IMR-90 (cell line): ENCODE results near the gene MAPK1. TPM values are rescaled to one million over a fixed set of nuclear protein-coding genes. Genes with fewer than 3 reads are reported as not detected.

ENCODE experiments used
- ATAC-seq: fragments of 200-7000 bp; cut with Tn5 transposase; 2 replicates; pipeline ENCODE4 v1.9.1; 2020; ENCODE audit warnings: low read depth, mild to moderate bottlenecking, moderate library complexity
- BruUV-seq: library from RNA; stranded (reverse); fragments of 400-500 nt; replicated peaks from 2 replicates; lab custom pipeline; 2021; lab: Mats Ljungman, UMichigan
- CTCF ChIA-PET: fragments of 300-600 bp; formaldehyde crosslinking; extraction: SDS; loops from one replicate; lab custom pipeline; 2021; ENCODE audit warnings: antibody characterized with exemption; lab: Yijun Ruan, JAX
- POLR2A ChIA-PET: fragments of 300-600 bp; sonication (Branson Sonifier 250); formaldehyde crosslinking; loops from one replicate; lab custom pipeline; 2022; ENCODE audit warnings: antibody characterized with exemption; ENCODE audit not compliant: unreplicated experiment; lab: Charles Lee
- DNase-seq: peaks from one replicate; pipeline ENCODE4 v3.0.0; 2013
- H2AFZ ChIP-seq: replicated peaks from 2 replicates; pipeline ENCODE3; 2013; ENCODE audit warnings: low read length, mild to moderate bottlenecking; ENCODE audit not compliant: poor library complexity
- H2AK5ac ChIP-seq: 2 replicates; pipeline ENCODE4 v1.6.1; 2013; ENCODE audit warnings: low read depth, low read length, inconsistent platforms
- H2AK9ac ChIP-seq: replicated peaks from 2 replicates; pipeline ENCODE3; 2013; ENCODE audit warnings: mild to moderate bottlenecking, low read depth, low read length, moderate library complexity; ENCODE audit not compliant: poor library complexity
- H2BK120ac ChIP-seq: 2 replicates; pipeline ENCODE4 v1.6.1; 2013; ENCODE audit warnings: low read depth, low read length, inconsistent platforms
- H2BK15ac ChIP-seq: 3 replicates; pipeline ENCODE4 v1.6.1; 2013; ENCODE audit warnings: low read depth, low read length, inconsistent platforms
- H2BK20ac ChIP-seq: 2 replicates; pipeline ENCODE4 v1.6.1; 2013; ENCODE audit warnings: low read depth, mild to moderate bottlenecking, inconsistent platforms, low read length, moderate library complexity
- H2BK5ac ChIP-seq: 2 replicates; pipeline ENCODE4 v1.6.1; 2013; ENCODE audit warnings: mild to moderate bottlenecking, low read depth, low read length, inconsistent platforms; ENCODE audit not compliant: poor library complexity, severe bottlenecking
- H3K14ac ChIP-seq: replicated peaks from 2 replicates; pipeline ENCODE4 v1.6.1; 2013; ENCODE audit warnings: low read depth, low read length, inconsistent platforms
- H3K18ac ChIP-seq: 2 replicates; pipeline ENCODE4 v1.6.1; 2013; ENCODE audit warnings: low read depth, low read length, control low read depth
- H3K23ac ChIP-seq: 2 replicates; pipeline ENCODE4 v1.6.1; 2013; ENCODE audit warnings: low read depth, low read length, inconsistent platforms
- H3K27ac ChIP-seq: 2 replicates; pipeline ENCODE4 v1.5.1; 2013; ENCODE audit warnings: mild to moderate bottlenecking, control low read depth, low read length; ENCODE audit not compliant: insufficient read depth
- H3K27me3 ChIP-seq: 2 replicates; pipeline ENCODE4 v1.6.1; 2013; ENCODE audit warnings: low read length; ENCODE audit not compliant: control insufficient read depth, insufficient read depth
- H3K36me3 ChIP-seq: 2 replicates; pipeline ENCODE4 v1.6.1; 2013; ENCODE audit warnings: low read length, mixed read lengths; ENCODE audit not compliant: control insufficient read depth, insufficient read depth
- H3K4ac ChIP-seq: 2 replicates; pipeline ENCODE4 v1.6.1; 2013; ENCODE audit warnings: low read depth, low read length, inconsistent platforms
- H3K4me1 ChIP-seq: 2 replicates; pipeline ENCODE4 v1.6.1; 2013; ENCODE audit warnings: low read length, mixed read lengths; ENCODE audit not compliant: control insufficient read depth, insufficient read depth
- H3K4me2 ChIP-seq: 2 replicates; pipeline ENCODE4 v1.6.1; 2013; ENCODE audit warnings: low read depth, mild to moderate bottlenecking, control low read depth, low read length, moderate library complexity
- H3K4me3 ChIP-seq: 2 replicates; pipeline ENCODE4 v1.5.1; 2013; ENCODE audit warnings: low read depth, mild to moderate bottlenecking, control low read depth, low read length, moderate library complexity; ENCODE audit not compliant: insufficient read depth
- H3K56ac ChIP-seq: 2 replicates; pipeline ENCODE4 v1.6.1; 2013; ENCODE audit warnings: low read length, inconsistent platforms; ENCODE audit not compliant: insufficient read depth; ENCODE audit errors: extremely low read depth
- H3K79me1 ChIP-seq, 2 experiments: 2 replicates each; pipeline ENCODE4 v1.6.1; 2013; ENCODE audit warnings: low read length in 2 of 2, inconsistent platforms in 1 of 2, low read depth in 1 of 2
- H3K9ac ChIP-seq: 2 replicates; pipeline ENCODE4 v1.6.1; 2013; ENCODE audit warnings: low read depth, low read length, control low read depth
- H3K9me1 ChIP-seq: 2 replicates; pipeline ENCODE4 v1.6.1; 2013; ENCODE audit warnings: low read length, inconsistent platforms; ENCODE audit not compliant: insufficient read depth
- H3K9me3 ChIP-seq: 2 replicates; pipeline ENCODE4 v1.6.1; 2013; ENCODE audit warnings: low read length; ENCODE audit not compliant: control insufficient read depth, insufficient read depth
- H4K20me1 ChIP-seq: 2 replicates; pipeline ENCODE4 v1.6.1; 2013; ENCODE audit warnings: low read length, inconsistent platforms; ENCODE audit not compliant: insufficient read depth
- H4K5ac ChIP-seq: 2 replicates; pipeline ENCODE4 v1.6.1; 2013; ENCODE audit warnings: mild to moderate bottlenecking, low read depth, low read length, control low read depth
- H4K8ac ChIP-seq, 2 experiments: 2 replicates each; pipeline ENCODE4 v1.6.1; 2013; ENCODE audit warnings: low read depth in 2 of 2, low read length in 2 of 2, control low read depth in 1 of 2, inconsistent platforms in 1 of 2
- H4K91ac ChIP-seq: 2 replicates; pipeline ENCODE4 v1.6.1; 2013; ENCODE audit warnings: low read depth, low read length, inconsistent platforms; ENCODE audit not compliant: insufficient read depth
- BHLHE40 ChIP-seq: fragments of 150-350 bp; IDR thresholded peaks from 2 replicates; pipeline ENCODE4 v1.6.1; 2016; ENCODE audit warnings: mild to moderate bottlenecking, low read depth, low read length
- CHD1 ChIP-seq: IDR thresholded peaks from 2 replicates; pipeline ENCODE4 v1.6.1; 2012; ENCODE audit warnings: low read depth, low read length, improper control_type of control experiment
- CTCF ChIP-seq: conservative IDR thresholded peaks from 2 replicates; pipeline ENCODE4 v1.5.1; 2012; ENCODE audit warnings: mild to moderate bottlenecking, low read depth, low read length, improper control_type of control experiment
- ELK1 ChIP-seq: fragments of 150-350 bp; IDR thresholded peaks from 2 replicates; pipeline ENCODE4 v1.6.1; 2016; ENCODE audit warnings: low read depth, mild to moderate bottlenecking, low read length, moderate library complexity, borderline replicate concordance
- FOS ChIP-seq: fragments of 150-350 bp; IDR thresholded peaks from 2 replicates; pipeline ENCODE4 v1.6.1; 2016; ENCODE audit warnings: low read depth, low read length
- MAFK ChIP-seq: IDR thresholded peaks from 2 replicates; pipeline ENCODE4 v1.6.1; 2012; ENCODE audit warnings: low read depth, low read length, improper control_type of control experiment
- MXI1 ChIP-seq: IDR thresholded peaks from 2 replicates; pipeline ENCODE4 v1.6.1; 2012; ENCODE audit warnings: low read depth, mild to moderate bottlenecking, low read length, moderate library complexity, borderline replicate concordance
- NFE2L2 ChIP-seq: fragments of 150-350 bp; IDR thresholded peaks from 2 replicates; pipeline ENCODE4 v1.6.1; 2016; ENCODE audit warnings: low read depth, mild to moderate bottlenecking, low read length
- RAD21 ChIP-seq: IDR thresholded peaks from 2 replicates; pipeline ENCODE4 v1.6.1; 2012; ENCODE audit warnings: low read length, improper control_type of control experiment
- RCOR1 ChIP-seq: IDR thresholded peaks from 2 replicates; pipeline ENCODE4 v1.6.1; 2012; ENCODE audit warnings: mild to moderate bottlenecking, low read length, improper control_type of control experiment; ENCODE audit not compliant: insufficient replicate concordance
- RFX5 ChIP-seq: IDR thresholded peaks from 2 replicates; pipeline ENCODE4 v1.8.0; 2012; ENCODE audit warnings: low read depth, mild to moderate bottlenecking, low read length, moderate library complexity
- SMC3 ChIP-seq: fragments of 150-350 bp; IDR thresholded peaks from 2 replicates; pipeline ENCODE4 v1.6.1; 2016; ENCODE audit warnings: low read depth, mild to moderate bottlenecking, antibody characterized with exemption, low read length, moderate library complexity
- USF2 ChIP-seq: fragments of 150-350 bp; IDR thresholded peaks from 2 replicates; pipeline ENCODE4 v1.6.1; 2017; ENCODE audit warnings: mild to moderate bottlenecking, antibody characterized with exemption, low read length, low read depth
- WGBS, 2 experiments: methylation state at CpG; one replicate each; pipeline versions ENCODE4 v1.1.5 to v1.1.7; 2013; ENCODE audit warnings: missing lambda C conversion rate in 2 of 2; ENCODE audit not compliant: insufficient read length in 1 of 2; ENCODE audit errors: extremely low coverage in 2 of 2; 5-methylcytosine and 5-hydroxymethylcytosine counted together
- dilution Hi-C: fragments of 300-500 bp; cut with HindIII; formaldehyde crosslinking; loops from one replicate; pipeline ENCODE4 v1.14.3; 2018; ENCODE audit warnings: low sequenced_read_pairs; ENCODE audit not compliant: unreplicated experiment
- in situ Hi-C: fragments of 300-500 bp; cut with MboI; formaldehyde crosslinking; loops from 3 replicates; pipeline ENCODE4 v1.14.3; 2019; ENCODE audit warnings: low sequenced_read_pairs, inconsistent platforms, mixed read lengths
- intact Hi-C: fragments of 100-400 bp; cut with micrococcal nuclease; formaldehyde crosslinking; loops from 2 replicates; pipeline ENCODE4 v1.10.0; 2022
- polyA plus RNA-seq, 3 experiments: library from polyadenylated mRNA; depleted of rRNA; stranded (reverse); fragments of >200 nt; gene quantifications; 2 replicates each; pipeline ENCODE4 v1.2.3, GENCODE V29; 2012; ENCODE audit warnings: low replicate concordance in 1 of 3
- total RNA-seq: library from RNA; depleted of rRNA; stranded (reverse); fragments of >200 nt; gene quantifications from 2 replicates; pipeline ENCODE4 v1.2.3, GENCODE V29; 2012

The MAPK1 gene
- total and polyA plus RNA-seq, 2 of the 4 experiments (the other 2 are of a cell fraction) = 41.0 to 51.3 TPM

GRCh38 chr22:21753374-21754111, 113.9 kb downstream of the MAPK1 start (continued):
- TF ChIP-seq NFE2L2 = no peak

GRCh38 chr22:21752276-21752675, 115.2 kb downstream of the MAPK1 start:
- no peak overlapping the region for H2BK15ac ChIP-seq
- H3K79me1 ChIP-seq = peaks cover 0 to 11% of the 10 kb centered on the region in 2 experiments; a peak in 1 of 4 replicates
- ChIA-PET POLR2A (no interaction called here), CTCF (no interaction called here)
- no peaks in the 10 kb centered on the region for H3K27me3 ChIP-seq
- H3K9ac ChIP-seq = no peak overlapping the region
- H3K9me1 ChIP-seq = peaks cover 3% of the 10 kb centered on the region; the same call in 1 of the 2 replicates
- no peak overlapping the region for H2AK9ac ChIP-seq
- no peak overlapping the region for H3K14ac ChIP-seq
- no peak overlapping the region for H2BK20ac ChIP-seq
- dilution Hi-C loops = no loop called here
- no peak overlapping the region for H3K23ac ChIP-seq
- H3K4me3 ChIP-seq = no peak overlapping the region
- H3K27ac ChIP-seq = no peak overlapping the region
- H2BK120ac ChIP-seq = no peak overlapping the region
- H3K36me3 ChIP-seq = no peaks in the 10 kb centered on the region
- no peak overlapping the region for H4K91ac ChIP-seq
- H3K18ac ChIP-seq = no peak overlapping the region
- intact Hi-C loops = no loop called here
- WGBS, 2 experiments = no CpG with 5 or more reads among the region's 4 CpGs
- no peak overlapping the region for H3K4ac ChIP-seq
- in situ Hi-C loops = no loop called here
- H3K9me3 ChIP-seq = no peaks in the 10 kb centered on the region
- no peak overlapping the region for H2BK5ac ChIP-seq
- H4K20me1 ChIP-seq = no peaks in the 10 kb centered on the region
- no peak overlapping the region for H2AFZ ChIP-seq
- H3K56ac ChIP-seq = no peak overlapping the region
- H2AK5ac ChIP-seq = no peak overlapping the region
- H4K5ac ChIP-seq = no peak overlapping the region
- DNase-seq (no peak), ATAC-seq (no peak)
- no peak overlapping the region for H3K4me2 ChIP-seq
- no peak overlapping the region for H4K8ac ChIP-seq
- peaks cover 17% of the 10 kb centered on the region for H3K4me1 ChIP-seq
- BruUV-seq = no TSS peak
- no peak for TF ChIP-seq ELK1
- TF ChIP-seq CHD1 = no peak
- TF ChIP-seq USF2 = no peak
- no peak for TF ChIP-seq FOS
- no peak for TF ChIP-seq RCOR1
- TF ChIP-seq MAFK = no peak
- TF ChIP-seq NFE2L2 = no peak
- TF ChIP-seq RAD21 = no peak
- no peak for TF ChIP-seq SMC3
- no peak for TF ChIP-seq BHLHE40
- TF ChIP-seq CTCF = no peak
- no peak for TF ChIP-seq RFX5
- no peak for TF ChIP-seq MXI1
